ENCODE data around the gene TMPRSS5.
"Not testable (repeated sequence)": the region's sequence is repeated elsewhere in the genome, so short reads cannot be mapped to it uniquely, and the experiment has no call there.

The TMPRSS5 gene

DNA sequence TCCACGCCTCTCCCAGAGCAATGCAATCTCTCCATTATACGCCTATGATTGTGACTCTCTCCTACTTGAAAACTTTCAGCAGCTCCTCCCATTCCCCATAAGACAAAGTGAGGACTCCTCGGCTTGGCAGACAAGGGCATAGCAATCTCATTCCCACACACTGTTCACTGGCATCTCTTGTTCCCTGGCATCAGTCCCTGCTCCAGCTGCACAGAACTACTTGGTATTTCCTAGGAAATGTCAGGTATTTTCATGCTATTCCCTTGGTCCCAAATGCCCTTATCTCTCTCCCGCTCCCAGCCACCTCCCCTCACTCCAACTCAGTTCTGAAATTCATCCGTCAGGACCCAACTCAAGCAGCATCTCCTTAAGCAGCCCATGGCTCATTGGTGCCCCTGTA lies 28.4 kb downstream of the TMPRSS5 start:
- Histone ChIP-seq H3K27ac (no peak overlapping the region), H3K4me3 (ENCODE audit: low read depth in 1 of 2, low read length in 1 of 2) (no peak overlapping the region), H3K27me3 (peaks cover 11% of the 10 kb centered on the region), H3K36me3 (no peaks in the 10 kb centered on the region), H3K4me1 (ENCODE audit: control insufficient read depth in 1 of 2, insufficient read depth in 1 of 2, low read depth in 1 of 2, low read length in 1 of 2) (no peaks in the 10 kb centered on the region), H3K9me3 (no peaks in the 10 kb centered on the region)
- TF ChIP-seq, protein P1, sequence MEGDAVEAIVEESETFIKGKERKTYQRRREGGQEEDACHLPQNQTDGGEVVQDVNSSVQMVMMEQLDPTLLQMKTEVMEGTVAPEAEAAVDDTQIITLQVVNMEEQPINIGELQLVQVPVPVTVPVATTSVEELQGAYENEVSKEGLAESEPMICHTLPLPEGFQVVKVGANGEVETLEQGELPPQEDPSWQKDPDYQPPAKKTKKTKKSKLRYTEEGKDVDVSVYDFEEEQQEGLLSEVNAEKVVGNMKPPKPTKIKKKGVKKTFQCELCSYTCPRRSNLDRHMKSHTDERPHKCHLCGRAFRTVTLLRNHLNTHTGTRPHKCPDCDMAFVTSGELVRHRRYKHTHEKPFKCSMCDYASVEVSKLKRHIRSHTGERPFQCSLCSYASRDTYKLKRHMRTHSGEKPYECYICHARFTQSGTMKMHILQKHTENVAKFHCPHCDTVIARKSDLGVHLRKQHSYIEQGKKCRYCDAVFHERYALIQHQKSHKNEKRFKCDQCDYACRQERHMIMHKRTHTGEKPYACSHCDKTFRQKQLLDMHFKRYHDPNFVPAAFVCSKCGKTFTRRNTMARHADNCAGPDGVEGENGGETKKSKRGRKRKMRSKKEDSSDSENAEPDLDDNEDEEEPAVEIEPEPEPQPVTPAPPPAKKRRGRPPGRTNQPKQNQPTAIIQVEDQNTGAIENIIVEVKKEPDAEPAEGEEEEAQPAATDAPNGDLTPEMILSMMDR (IDR thresholded peaks at IDR 0.05): no peak

DNA sequence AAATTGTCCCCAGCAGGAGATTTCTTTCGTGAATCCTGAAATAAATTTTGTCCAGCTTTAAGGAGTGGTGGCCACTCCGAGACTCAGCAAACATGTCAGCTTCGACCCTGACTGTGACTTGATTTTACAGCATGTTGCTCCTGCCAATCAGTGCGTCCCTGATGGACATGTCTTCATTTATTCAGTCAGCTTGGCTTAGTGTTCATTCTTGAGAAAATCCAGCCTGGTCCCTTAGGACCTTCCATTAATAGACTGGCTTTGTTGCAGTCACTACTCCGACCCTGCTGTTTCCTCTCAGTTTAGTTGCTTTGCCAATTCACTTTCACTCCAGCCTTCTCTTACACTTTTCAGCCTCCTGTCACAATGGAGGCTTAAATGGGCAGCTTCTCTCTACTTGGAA lies 30.5 kb downstream of the TMPRSS5 start:
- TF ChIP-seq, protein P1 (IDR thresholded peaks at IDR 0.05): no peak
- Histone ChIP-seq H3K36me3 (no peaks in the 10 kb centered on the region), H3K27ac (no peak overlapping the region), H3K27me3 (peaks cover 11% of the 10 kb centered on the region), H3K4me1 (ENCODE audit: control insufficient read depth in 1 of 2, insufficient read depth in 1 of 2, low read depth in 1 of 2, low read length in 1 of 2) (no peaks in the 10 kb centered on the region), H3K9me3 (no peaks in the 10 kb centered on the region), H3K4me3 (ENCODE audit: low read depth in 1 of 2, low read length in 1 of 2) (no peak overlapping the region)

DNA sequence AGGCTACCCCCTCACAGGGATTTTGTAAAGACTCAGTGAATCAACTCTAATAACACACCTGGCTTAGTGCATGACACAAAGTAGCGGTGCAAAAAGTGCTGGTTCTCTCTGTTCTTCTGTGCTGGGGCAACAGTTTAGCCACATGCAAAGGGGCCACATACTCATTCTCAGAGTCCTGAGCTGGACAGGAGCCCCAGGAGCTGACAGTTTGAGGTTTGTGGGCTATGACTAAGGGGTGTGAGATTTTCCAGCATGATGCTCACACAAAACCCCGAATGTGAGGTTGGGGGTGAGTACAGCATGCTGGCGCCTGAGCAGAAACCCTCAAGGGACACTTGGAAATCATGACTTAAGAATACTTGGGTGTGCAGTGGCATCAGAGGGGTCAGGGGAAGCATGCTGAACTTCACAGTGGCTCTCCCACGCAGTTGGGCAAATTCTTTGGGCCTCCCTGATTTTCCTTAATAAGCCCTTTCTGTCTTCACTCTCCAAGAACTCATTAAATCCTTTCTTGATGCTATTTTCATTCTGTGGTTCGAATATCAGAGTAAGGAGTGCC lies 31.0 kb downstream of the TMPRSS5 start:
- Histone ChIP-seq H3K9me3 (no peaks in the 10 kb centered on the region), H3K4me3 (ENCODE audit: low read depth in 1 of 2, low read length in 1 of 2) (no peak overlapping the region), H3K27me3 (peaks cover 11% of the 10 kb centered on the region), H3K27ac (no peak overlapping the region), H3K4me1 (ENCODE audit: control insufficient read depth in 1 of 2, insufficient read depth in 1 of 2, low read depth in 1 of 2, low read length in 1 of 2) (no peaks in the 10 kb centered on the region), H3K36me3 (no peaks in the 10 kb centered on the region)
- TF ChIP-seq, protein P1 (IDR thresholded peaks at IDR 0.05): no peak

DNA sequence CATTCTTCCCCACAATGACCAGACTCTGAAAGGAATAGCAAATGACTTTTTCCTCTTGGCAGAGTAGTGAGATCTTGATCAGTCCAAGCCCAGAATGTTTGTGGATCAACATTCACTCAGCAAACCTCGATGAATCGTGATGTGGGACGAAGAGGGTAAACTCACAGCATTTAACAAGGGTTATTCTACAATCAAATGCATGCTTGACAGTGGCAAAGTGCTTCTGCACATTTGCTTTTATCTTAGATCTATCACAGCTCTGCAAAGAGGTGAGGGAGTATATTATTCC lies 31.8 kb downstream of the TMPRSS5 start:
- H3K27ac ChIP-seq: no peak overlapping the region
- no peak overlapping the region for H3K4me3 ChIP-seq (ENCODE audit: low read depth in 1 of 2, low read length in 1 of 2)
- peaks cover 11% of the 10 kb centered on the region for H3K27me3 ChIP-seq
- H3K36me3 ChIP-seq: no peaks in the 10 kb centered on the region
- no peaks in the 10 kb centered on the region for H3K4me1 ChIP-seq (ENCODE audit: control insufficient read depth in 1 of 2, insufficient read depth in 1 of 2, low read depth in 1 of 2, low read length in 1 of 2)
- TF ChIP-seq, protein P1 (IDR thresholded peaks at IDR 0.05): no peak
- no peaks in the 10 kb centered on the region for H3K9me3 ChIP-seq

DNA sequence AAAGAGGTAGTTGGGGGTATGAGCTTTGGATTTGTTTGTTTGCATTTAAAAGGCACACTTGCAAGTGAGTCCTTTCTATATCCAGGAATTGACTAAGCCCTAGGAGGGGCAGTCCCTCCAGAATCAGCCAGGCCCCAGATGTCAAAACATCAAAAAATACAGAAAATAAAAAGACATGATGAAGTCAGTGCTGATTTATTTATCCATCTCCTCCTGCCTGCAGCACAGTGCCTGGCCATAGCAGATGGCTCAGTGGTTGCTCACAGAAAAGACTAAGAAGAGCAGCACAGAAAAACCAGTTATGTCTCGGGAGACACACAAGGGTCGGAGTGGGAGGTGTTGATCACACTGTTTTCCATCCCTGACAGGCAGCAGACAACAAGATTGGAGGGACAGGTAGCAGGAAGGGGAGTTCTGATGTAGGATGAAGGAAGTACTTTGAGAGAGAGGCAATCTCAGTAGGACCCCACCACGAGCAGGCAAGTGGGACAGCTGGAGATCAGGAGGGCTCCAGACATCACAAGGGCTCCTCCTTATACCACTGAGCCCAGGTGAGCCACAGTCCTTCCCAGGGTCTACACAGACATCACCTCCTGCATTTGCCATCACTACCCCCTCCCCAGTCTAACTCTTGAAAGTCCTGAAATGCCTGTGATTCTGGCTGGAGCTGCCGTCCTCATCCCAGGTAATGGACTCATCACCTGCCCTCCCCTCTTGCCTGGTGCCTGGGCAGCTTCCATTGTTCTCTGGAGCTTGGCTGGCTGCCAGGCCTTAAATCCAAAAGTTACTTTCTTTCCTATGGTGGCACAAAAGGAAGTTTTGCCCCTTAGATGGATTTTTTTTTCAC lies 32.3 kb downstream of the TMPRSS5 start:
- no peaks in the 10 kb centered on the region for H3K9me3 ChIP-seq
- no peak overlapping the region for H3K4me3 ChIP-seq (ENCODE audit: low read depth in 1 of 2, low read length in 1 of 2)
- TF ChIP-seq, protein P1 (IDR thresholded peaks at IDR 0.05): no peak
- H3K27me3 ChIP-seq: peaks cover 11% of the 10 kb centered on the region
- no peaks in the 10 kb centered on the region for H3K4me1 ChIP-seq (ENCODE audit: control insufficient read depth in 1 of 2, insufficient read depth in 1 of 2, low read depth in 1 of 2, low read length in 1 of 2)
- H3K27ac ChIP-seq: no peak overlapping the region
- H3K36me3 ChIP-seq: no peaks in the 10 kb centered on the region

DNA sequence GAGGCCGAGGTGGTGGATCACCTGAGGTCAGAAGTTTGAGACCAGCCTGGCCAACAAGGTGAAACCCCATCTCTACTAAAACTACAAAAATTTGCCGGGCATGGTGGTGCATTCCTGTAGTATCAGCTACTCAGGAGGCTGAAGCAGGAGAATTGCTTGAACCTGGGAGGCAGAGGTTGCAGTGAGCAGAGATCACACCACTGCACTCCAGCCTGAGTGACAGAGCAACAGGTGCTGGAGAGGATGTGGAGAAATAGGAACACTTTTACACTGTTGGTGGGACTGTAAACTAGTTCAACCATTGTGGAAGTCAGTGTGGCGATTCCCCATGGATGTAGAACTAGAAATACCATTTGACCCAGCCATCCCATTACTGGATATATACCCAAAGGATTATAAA lies 34.2 kb downstream of the TMPRSS5 start:
- not testable (repeated sequence) for H3K36me3 ChIP-seq; H3K9me3 ChIP-seq; H3K27ac ChIP-seq; H3K4me1 ChIP-seq (ENCODE audit: control insufficient read depth in 1 of 2, insufficient read depth in 1 of 2, low read depth in 1 of 2, low read length in 1 of 2); H3K4me3 ChIP-seq (ENCODE audit: low read depth in 1 of 2, low read length in 1 of 2)
- peaks cover 11% of the 10 kb centered on the region for H3K27me3 ChIP-seq
